GM12878 (cell line): ENCODE measurements around the gene TOB1. TPM values are rescaled to one million over a fixed set of nuclear protein-coding genes. Genes with fewer than 3 reads are reported as not detected.

Experiments used
- ATAC-seq: fragments of 200-7000 bp; cut with Tn5 transposase; 3 replicates; pipeline ENCODE4 v1.9.1; 2020; ENCODE audit warnings: mild to moderate bottlenecking, moderate library complexity
- BruUV-seq: library from RNA; stranded (reverse); fragments of 400-500 nt; replicated peaks from 2 replicates; lab custom pipeline; 2021; lab: Mats Ljungman, UMichigan
- CTCF ChIA-PET: fragments of 300-600 bp; sonication (Branson Sonifier 250); formaldehyde crosslinking; extraction: SDS; loops from one replicate; lab custom pipeline; 2021; ENCODE audit warnings: inconsistent platforms; lab: Yijun Ruan, JAX
- POLR2A ChIA-PET: fragments of 350-600 bp; formaldehyde crosslinking; extraction: SDS; loops from one replicate; lab custom pipeline; 2021; ENCODE audit warnings: inconsistent platforms; lab: Charles Lee
- RAD21 ChIA-PET: fragments of 300-600 bp; sonication (Branson Sonifier 250); formaldehyde crosslinking; loops from one replicate; lab custom pipeline; 2023; ENCODE audit warnings: antibody characterized with exemption; ENCODE audit not compliant: unreplicated experiment; lab: Charles Lee
- SMC1A ChIA-PET: fragments of 300-600 bp; sonication (Branson Sonifier 250); formaldehyde crosslinking; loops from one replicate; lab custom pipeline; 2023; ENCODE audit not compliant: unreplicated experiment, uncharacterized antibody; lab: Charles Lee
- DNase-seq: peaks from one replicate; pipeline ENCODE4 v3.0.0-alpha.2; 2011; ENCODE audit warnings: low read depth, low spot score
- FAIRE-seq: peaks from 3 replicates; lab custom pipeline; 2011; peaks lifted over from hg19 to GRCh38; lab: Jason Lieb, UNC
- H2AFZ ChIP-seq: 2 replicates; pipeline ENCODE4 v1.6.0; 2011; ENCODE audit warnings: low read depth, low read length, control low read depth; ENCODE audit not compliant: control insufficient read depth
- H3K27ac ChIP-seq: 2 replicates; pipeline ENCODE4 v1.5.1; 2011; ENCODE audit warnings: control low read depth; ENCODE audit not compliant: control insufficient read depth, insufficient read depth
- H3K27me3 ChIP-seq, 2 experiments: replicated peaks in 1 of 2; 2 replicates each; pipeline versions ENCODE4 v1.6.0 to v1.6.1; 2011; ENCODE audit warnings: low read length in 1 of 2; ENCODE audit not compliant: control insufficient read depth in 2 of 2, insufficient read depth in 2 of 2
- H3K36me3 ChIP-seq, 2 experiments: 2 replicates each; pipeline ENCODE4 v1.5.1; 2011; ENCODE audit warnings: low read length in 1 of 2; ENCODE audit not compliant: control insufficient read depth in 2 of 2, insufficient read depth in 2 of 2
- H3K4me1 ChIP-seq: 2 replicates; pipeline ENCODE4 v1.6.1; 2011; ENCODE audit warnings: mild to moderate bottlenecking, low read length, moderate library complexity, mixed read lengths; ENCODE audit not compliant: control insufficient read depth, insufficient read depth
- H3K4me2 ChIP-seq: 2 replicates; pipeline ENCODE4 v1.6.0; 2011; ENCODE audit warnings: control low read depth; ENCODE audit not compliant: control insufficient read depth, insufficient read depth
- H3K4me3 ChIP-seq: fragments of 200-600 bp; sonication (generic); 2 replicates; pipeline ENCODE4 v1.5.1; 2016
- H3K79me2 ChIP-seq: 2 replicates; pipeline ENCODE4 v1.6.0; 2011; ENCODE audit warnings: low read length; ENCODE audit not compliant: control insufficient read depth, insufficient read depth
- H3K9ac ChIP-seq: 2 replicates; pipeline ENCODE4 v1.8.0; 2011; ENCODE audit warnings: low read length, control low read depth, mixed read lengths; ENCODE audit not compliant: control insufficient read depth, insufficient read depth
- H3K9me3 ChIP-seq: replicated peaks from 3 replicates; pipeline ENCODE4 v1.5.1; 2011; ENCODE audit warnings: mild to moderate bottlenecking, low read length; ENCODE audit not compliant: control insufficient read depth, insufficient read depth
- H4K20me1 ChIP-seq: 2 replicates; pipeline ENCODE4 v1.6.0; 2011; ENCODE audit not compliant: control insufficient read depth, insufficient read depth
- BCL11A ChIP-seq: IDR thresholded peaks from 2 replicates; pipeline ENCODE4 v1.6.1; 2011; ENCODE audit warnings: low read depth, low read length
- CHD4 ChIP-seq: fragments of 200-600 bp; sonication (generic); IDR thresholded peaks from 2 replicates; pipeline ENCODE4 v1.6.1; 2016; ENCODE audit warnings: mild to moderate bottlenecking
- CREM ChIP-seq: IDR thresholded peaks from 2 replicates; pipeline ENCODE4 v1.6.1; 2014; ENCODE audit warnings: antibody characterized with exemption, low read depth
- DPF2 ChIP-seq: fragments of 450-650 bp; IDR thresholded peaks from 2 replicates; pipeline ENCODE4 v1.6.1; 2017; ENCODE audit warnings: mild to moderate bottlenecking
- FOS ChIP-seq: IDR thresholded peaks from 3 replicates; pipeline ENCODE4 v1.6.1; 2011; ENCODE audit warnings: borderline replicate concordance; ENCODE audit not compliant: insufficient read length; ENCODE audit errors: extremely low read depth
- FOXM1 ChIP-seq: IDR thresholded peaks from 2 replicates; pipeline ENCODE4 v1.6.1; 2012; ENCODE audit warnings: low read depth, mild to moderate bottlenecking, inconsistent platforms, low read length, moderate library complexity
- GATAD2B ChIP-seq: fragments of 450-650 bp; conservative IDR thresholded peaks from 2 replicates; pipeline ENCODE4 v1.6.1; 2017; ENCODE audit warnings: low read depth, mild to moderate bottlenecking, moderate library complexity
- IRF4 ChIP-seq: IDR thresholded peaks from 2 replicates; pipeline ENCODE4 v1.6.1; 2011; ENCODE audit warnings: low read depth, low read length
- KDM1A ChIP-seq: fragments of 200-600 bp; sonication (generic); IDR thresholded peaks from 2 replicates; pipeline ENCODE4 v1.6.1; 2016; ENCODE audit warnings: borderline replicate concordance
- MEF2A ChIP-seq: IDR thresholded peaks from 2 replicates; pipeline ENCODE4 v1.6.1; 2011; ENCODE audit warnings: low read depth, mild to moderate bottlenecking, low read length, moderate library complexity; ENCODE audit not compliant: insufficient read depth
- MYC ChIP-seq: IDR thresholded peaks from 2 replicates; pipeline ENCODE4 v1.6.1; 2011; ENCODE audit warnings: mild to moderate bottlenecking, low read length, moderate library complexity, inconsistent platforms; ENCODE audit not compliant: insufficient read depth, insufficient replicate concordance, insufficient read length, severe bottlenecking
- POLR2A ChIP-seq: IDR thresholded peaks from 2 replicates; pipeline ENCODE4 v1.6.1; 2011; ENCODE audit warnings: low read depth, mild to moderate bottlenecking, low read length
- POLR2AphosphoS2 ChIP-seq: IDR thresholded peaks from 2 replicates; pipeline ENCODE4 v1.6.1; 2011; ENCODE audit warnings: low read depth, mild to moderate bottlenecking, low read length, improper control_type of control experiment, moderate library complexity
- SPI1 ChIP-seq: IDR thresholded peaks from 2 replicates; pipeline ENCODE4 v1.6.1; 2011; ENCODE audit warnings: low read depth, mild to moderate bottlenecking, low read length, moderate library complexity, borderline replicate concordance; ENCODE audit not compliant: insufficient read depth
- TBL1XR1 ChIP-seq: IDR thresholded peaks from 2 replicates; pipeline ENCODE4 v1.6.1; 2012; ENCODE audit warnings: low read depth, low read length, improper control_type of control experiment
- WRNIP1 ChIP-seq: IDR thresholded peaks from 2 replicates; pipeline ENCODE4 v1.6.1; 2011; ENCODE audit warnings: low read depth, low read length, improper control_type of control experiment, borderline replicate concordance
- ZNF207 ChIP-seq: fragments of 450-650 bp; IDR thresholded peaks from 2 replicates; pipeline ENCODE4 v1.6.1; 2014; ENCODE audit warnings: antibody characterized with exemption, mild to moderate bottlenecking, borderline replicate concordance
- WGBS: methylation state at CpG from one replicate; pipeline ENCODE4 v1.1.6; 2016; ENCODE audit warnings: low lambda C conversion rate; ENCODE audit not compliant: insufficient replicate concordance, insufficient coverage; ENCODE audit errors: missing lambda C conversion rate; 5-methylcytosine and 5-hydroxymethylcytosine counted together
- in situ Hi-C: fragments of 300-500 bp; cut with MboI; formaldehyde crosslinking; loops from 9 replicates; pipeline ENCODE4 v1.14.3; 2018; ENCODE audit warnings: mixed read lengths
- intact Hi-C: fragments of 100-400 bp; cut with micrococcal nuclease; formaldehyde crosslinking; loops from one replicate; pipeline ENCODE4 v1.14.2; 2022; ENCODE audit not compliant: unreplicated experiment
- polyA plus RNA-seq, 11 experiments: library from polyadenylated mRNA; depleted of rRNA in 4 of 11; unstranded in 6 of 11; stranded (reverse) in 5 of 11; fragments of >200 nt; fragmentation: Nextera tagmentation in 4 of 11; fragmentation: Illumina TruSeq in 1 of 11; extraction: Ambion mirVana in 4 of 11; extraction: Trizol in 1 of 11; gene quantifications; 1 replicate in 1 of 11; 2 replicates in 10 of 11; pipeline versions ENCODE4 v1.2.1 to v1.2.3, GENCODE V29; 2011 to 2016; ENCODE audit warnings: inconsistent platforms in 2 of 11, missing spikeins in 2 of 11, low read depth in 1 of 11
- total RNA-seq, 4 experiments: library from RNA; depleted of rRNA in 3 of 4; stranded (reverse); fragments of >200 nt in 3 of 4; fragmentation: Illumina TruSeq in 1 of 4; extraction: Trizol in 1 of 4; gene quantifications; 2 replicates each; pipeline versions ENCODE4 v1.2.1 to v1.2.3, GENCODE V29; 2013 to 2021
- TF ChIP-seq, protein P1 (sequence below): IDR thresholded peaks from 2 replicates; pipeline ENCODE4 v1.6.1; 2011; ENCODE audit warnings: borderline replicate concordance, low read depth, mild to moderate bottlenecking, moderate library complexity, mixed read lengths, low read length; ENCODE audit not compliant: insufficient read depth; ENCODE audit errors: extremely low read length
- TF ChIP-seq, protein P2 (sequence below): fragments of 450-650 bp; conservative IDR thresholded peaks from 2 replicates; pipeline ENCODE4 v1.6.1; 2017; ENCODE audit warnings: mild to moderate bottlenecking, moderate library complexity
- TF ChIP-seq, protein P3 (sequence below): fragments of 450-650 bp; IDR thresholded peaks from 2 replicates; pipeline ENCODE4 v1.6.1; 2016; ENCODE audit warnings: mild to moderate bottlenecking

The TOB1 gene
- total and polyA plus RNA-seq, 10 of the 15 experiments (the other 5 are each of a cell fraction or from before 2014, with no cell fraction given) = 5.0 to 32.4 (median 13.7) TPM

DNA sequence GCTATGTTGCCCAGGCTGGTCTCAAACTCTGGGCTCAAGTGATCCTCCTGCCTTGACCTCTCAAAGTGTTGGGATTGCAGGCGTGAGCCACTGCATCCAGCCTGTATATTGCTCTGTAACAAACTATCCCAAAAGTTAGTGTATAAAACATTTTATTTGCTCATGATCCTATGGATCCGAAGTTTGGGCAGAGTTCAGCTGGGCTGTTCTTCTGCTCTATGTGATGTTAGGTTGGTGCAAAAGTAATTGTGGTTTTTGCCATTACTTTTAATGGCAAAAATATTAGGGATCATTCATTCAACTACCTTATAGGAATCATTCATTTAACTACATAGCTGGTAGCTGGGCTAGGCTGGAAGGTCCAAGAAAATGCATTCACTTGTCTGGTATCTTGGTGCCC, 43.6 kb downstream of the TOB1 start:
- no peaks in the 10 kb centered on the region for H3K27me3 ChIP-seq
- H3K4me2 ChIP-seq = no peak overlapping the region
- no peak overlapping the region for H3K4me3 ChIP-seq
- no TSS peak for BruUV-seq
- peaks cover under 1% of the 10 kb centered on the region for H3K4me1 ChIP-seq
- FAIRE-seq = no peak
- intact Hi-C loops = no loop called here
- H3K36me3 ChIP-seq = no peaks in the 10 kb centered on the region
- no peaks in the 10 kb centered on the region for H3K79me2 ChIP-seq
- no peak overlapping the region for H3K27ac ChIP-seq
- DNase-seq = no peak
- SMC1A ChIA-PET = no interaction called here
- in situ Hi-C loops = no loop called here
- 25% methylated on average over 2 of the region's 2 CpGs for WGBS
- no peak for TF ChIP-seq DPF2
- TF ChIP-seq ZNF207 = no peak
- no peak for TF ChIP-seq MYC
- TF ChIP-seq TBL1XR1 = no peak
- TF ChIP-seq, protein P1, sequence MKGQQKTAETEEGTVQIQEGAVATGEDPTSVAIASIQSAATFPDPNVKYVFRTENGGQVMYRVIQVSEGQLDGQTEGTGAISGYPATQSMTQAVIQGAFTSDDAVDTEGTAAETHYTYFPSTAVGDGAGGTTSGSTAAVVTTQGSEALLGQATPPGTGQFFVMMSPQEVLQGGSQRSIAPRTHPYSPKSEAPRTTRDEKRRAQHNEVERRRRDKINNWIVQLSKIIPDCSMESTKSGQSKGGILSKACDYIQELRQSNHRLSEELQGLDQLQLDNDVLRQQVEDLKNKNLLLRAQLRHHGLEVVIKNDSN = no peak
- no peak for TF ChIP-seq GATAD2B
- TF ChIP-seq POLR2AphosphoS2 = no peak
- no peak for TF ChIP-seq SPI1
- TF ChIP-seq FOS = no peak
- TF ChIP-seq, protein P2, sequence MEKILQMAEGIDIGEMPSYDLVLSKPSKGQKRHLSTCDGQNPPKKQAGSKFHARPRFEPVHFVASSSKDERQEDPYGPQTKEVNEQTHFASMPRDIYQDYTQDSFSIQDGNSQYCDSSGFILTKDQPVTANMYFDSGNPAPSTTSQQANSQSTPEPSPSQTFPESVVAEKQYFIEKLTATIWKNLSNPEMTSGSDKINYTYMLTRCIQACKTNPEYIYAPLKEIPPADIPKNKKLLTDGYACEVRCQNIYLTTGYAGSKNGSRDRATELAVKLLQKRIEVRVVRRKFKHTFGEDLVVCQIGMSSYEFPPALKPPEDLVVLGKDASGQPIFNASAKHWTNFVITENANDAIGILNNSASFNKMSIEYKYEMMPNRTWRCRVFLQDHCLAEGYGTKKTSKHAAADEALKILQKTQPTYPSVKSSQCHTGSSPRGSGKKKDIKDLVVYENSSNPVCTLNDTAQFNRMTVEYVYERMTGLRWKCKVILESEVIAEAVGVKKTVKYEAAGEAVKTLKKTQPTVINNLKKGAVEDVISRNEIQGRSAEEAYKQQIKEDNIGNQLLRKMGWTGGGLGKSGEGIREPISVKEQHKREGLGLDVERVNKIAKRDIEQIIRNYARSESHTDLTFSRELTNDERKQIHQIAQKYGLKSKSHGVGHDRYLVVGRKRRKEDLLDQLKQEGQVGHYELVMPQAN = no peak
- TF ChIP-seq MEF2A = no peak
- no peak for TF ChIP-seq POLR2A
- no peak for TF ChIP-seq KDM1A
- TF ChIP-seq CREM = no peak
- TF ChIP-seq, protein P3, sequence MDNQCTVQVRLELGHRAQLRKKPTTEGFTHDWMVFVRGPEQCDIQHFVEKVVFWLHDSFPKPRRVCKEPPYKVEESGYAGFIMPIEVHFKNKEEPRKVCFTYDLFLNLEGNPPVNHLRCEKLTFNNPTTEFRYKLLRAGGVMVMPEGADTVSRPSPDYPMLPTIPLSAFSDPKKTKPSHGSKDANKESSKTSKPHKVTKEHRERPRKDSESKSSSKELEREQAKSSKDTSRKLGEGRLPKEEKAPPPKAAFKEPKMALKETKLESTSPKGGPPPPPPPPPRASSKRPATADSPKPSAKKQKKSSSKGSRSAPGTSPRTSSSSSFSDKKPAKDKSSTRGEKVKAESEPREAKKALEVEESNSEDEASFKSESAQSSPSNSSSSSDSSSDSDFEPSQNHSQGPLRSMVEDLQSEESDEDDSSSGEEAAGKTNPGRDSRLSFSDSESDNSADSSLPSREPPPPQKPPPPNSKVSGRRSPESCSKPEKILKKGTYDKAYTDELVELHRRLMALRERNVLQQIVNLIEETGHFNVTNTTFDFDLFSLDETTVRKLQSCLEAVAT = no peak
- TF ChIP-seq WRNIP1 = no peak
- TF ChIP-seq BCL11A = no peak
- no peak for TF ChIP-seq FOXM1
- TF ChIP-seq IRF4 = no peak
- TF ChIP-seq CHD4 = no peak
- TF ChIP-seq, all 136 proteins: peak for 0
- ChIA-PET RAD21 (interaction anchor here (1.1 kb wide), 1 partner anchor 126 kb away, joined by 3 read pairs; no protein-coding TSS in a partner anchor), CTCF (interaction anchor here (1.1 kb wide), 1 partner anchor 38 kb away, joined by 3 read pairs; no protein-coding TSS in a partner anchor), POLR2A (no interaction called here)
- Histone ChIP-seq H3K9ac (no peak overlapping the region), H4K20me1 (no peaks in the 10 kb centered on the region), H2AFZ (no peak overlapping the region), H3K9me3 (no peaks in the 10 kb centered on the region; the same call in 1 of the 3 replicates)
- ATAC-seq = no peak
